Skeletal muscle satellite cell (primary cell): ENCODE data around the gene SLC13A3.

Source experiments
- H3K27me3 ChIP-seq: 2 replicates; pipeline ENCODE4 v1.7.0; 2013; ENCODE audit warnings: low read length; ENCODE audit not compliant: control insufficient read depth, insufficient read depth
- H3K36me3 ChIP-seq: 2 replicates; pipeline ENCODE4 v1.7.0; 2013; ENCODE audit warnings: mild to moderate bottlenecking, control low read depth, low read length; ENCODE audit not compliant: insufficient read depth
- H3K4me1 ChIP-seq: 2 replicates; pipeline ENCODE4 v1.7.0; 2013; ENCODE audit warnings: low read length; ENCODE audit not compliant: control insufficient read depth, insufficient read depth
- H3K4me2 ChIP-seq: 2 replicates; pipeline ENCODE4 v1.7.0; 2013; ENCODE audit warnings: mild to moderate bottlenecking, low read length
- H3K4me3 ChIP-seq: 2 replicates; pipeline ENCODE4 v1.7.0; 2013; ENCODE audit warnings: low read length
- H3K9ac ChIP-seq: 2 replicates; pipeline ENCODE4 v1.7.0; 2013; ENCODE audit warnings: mild to moderate bottlenecking, low read depth, low read length, moderate library complexity
- H3K9me3 ChIP-seq: replicated peaks from 2 replicates; pipeline ENCODE4 v1.7.0; 2013; ENCODE audit warnings: mild to moderate bottlenecking, control low read depth, low read length

SLC13A3 gene

DNA sequence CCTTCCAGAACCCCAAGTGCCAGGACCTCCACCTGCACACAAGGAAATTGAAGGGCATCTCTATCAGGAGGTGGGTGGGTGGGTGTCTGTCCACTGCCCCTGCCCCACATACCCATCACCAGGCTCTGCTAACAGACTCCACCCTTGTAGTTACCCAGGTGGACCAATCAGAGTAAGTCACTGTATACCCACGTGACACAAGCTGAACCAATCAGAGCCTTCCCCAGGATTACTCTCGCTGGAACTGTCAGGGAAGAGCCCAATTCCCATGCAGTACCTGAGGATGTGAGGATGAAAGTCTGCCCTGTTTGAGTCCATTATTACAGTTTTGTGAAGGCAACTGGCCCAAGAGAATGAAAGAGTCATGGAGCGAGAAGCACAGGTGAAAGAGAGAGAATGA, 105.0 kb downstream of the SLC13A3 start:
- Histone ChIP-seq H3K4me2 (no peak overlapping the region), H3K27me3 (peaks cover 42% of the 10 kb centered on the region), H3K36me3 (no peaks in the 10 kb centered on the region), H3K4me3 (no peak overlapping the region), H3K9me3 (no peaks in the 10 kb centered on the region), H3K9ac (no peak overlapping the region), H3K4me1 (no peaks in the 10 kb centered on the region)

DNA sequence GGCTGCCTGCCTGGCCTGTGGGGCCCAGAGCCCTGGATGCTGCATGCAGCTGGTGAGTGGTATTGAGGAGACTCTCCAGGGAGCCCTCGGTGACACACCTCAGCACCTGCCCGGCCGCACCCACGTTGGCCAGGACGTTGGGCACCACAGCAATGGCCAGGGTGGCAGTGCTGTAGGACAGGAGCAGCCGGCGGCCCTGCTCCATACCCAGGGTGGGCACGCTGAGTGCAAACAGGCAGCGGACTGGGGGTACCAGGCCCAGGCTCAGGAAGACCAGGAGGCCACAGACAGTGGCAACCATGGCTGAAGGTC, 105.5 kb downstream of the SLC13A3 start:
- Histone ChIP-seq H3K9ac (no peak overlapping the region), H3K9me3 (no peaks in the 10 kb centered on the region), H3K36me3 (no peaks in the 10 kb centered on the region), H3K4me1 (no peaks in the 10 kb centered on the region), H3K27me3 (peaks cover 47% of the 10 kb centered on the region), H3K4me3 (no peak overlapping the region), H3K4me2 (no peak overlapping the region)

DNA sequence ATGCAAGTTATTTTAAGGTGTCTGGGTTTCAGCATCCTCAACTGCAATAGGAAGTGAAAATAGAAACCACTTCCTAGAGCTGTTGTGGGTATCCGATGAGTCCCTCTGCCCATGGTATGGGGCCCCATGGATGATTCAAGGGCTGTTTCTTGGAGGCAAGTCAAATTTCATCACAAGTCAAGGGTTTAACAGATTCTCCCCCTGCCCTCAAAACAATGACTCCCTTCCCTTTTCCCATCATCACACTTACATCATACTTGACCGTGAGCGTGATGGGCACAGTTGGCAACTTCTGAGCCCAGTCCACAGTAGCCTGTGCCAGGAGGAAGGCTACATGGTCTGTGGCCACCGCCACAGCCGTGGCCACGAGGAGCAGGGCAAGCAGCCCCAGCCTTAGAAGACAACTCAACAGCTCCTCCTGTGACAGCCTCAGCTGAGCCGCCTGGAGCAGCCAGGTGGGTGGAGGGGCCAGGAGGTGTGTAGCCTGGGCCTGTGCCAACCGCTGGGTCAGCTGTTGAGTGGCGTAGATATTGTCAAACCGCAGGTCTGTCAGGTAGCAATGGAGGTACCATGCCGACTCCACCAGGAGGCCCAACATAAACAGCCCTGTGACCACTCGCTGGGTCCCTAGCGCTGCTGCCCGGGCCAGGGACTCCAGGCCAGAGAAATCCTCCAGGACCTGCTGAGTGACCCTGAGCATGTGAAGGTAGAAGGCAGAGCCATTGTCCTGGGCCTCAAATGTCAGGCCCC, 106.0 kb downstream of the SLC13A3 start:
- no peak overlapping the region for H3K4me3 ChIP-seq
- no peak overlapping the region for H3K4me2 ChIP-seq
- no peak overlapping the region for H3K9ac ChIP-seq
- no peaks in the 10 kb centered on the region for H3K4me1 ChIP-seq
- no peaks in the 10 kb centered on the region for H3K9me3 ChIP-seq
- H3K27me3 ChIP-seq: peaks cover 43% of the 10 kb centered on the region
- H3K36me3 ChIP-seq: no peaks in the 10 kb centered on the region

DNA sequence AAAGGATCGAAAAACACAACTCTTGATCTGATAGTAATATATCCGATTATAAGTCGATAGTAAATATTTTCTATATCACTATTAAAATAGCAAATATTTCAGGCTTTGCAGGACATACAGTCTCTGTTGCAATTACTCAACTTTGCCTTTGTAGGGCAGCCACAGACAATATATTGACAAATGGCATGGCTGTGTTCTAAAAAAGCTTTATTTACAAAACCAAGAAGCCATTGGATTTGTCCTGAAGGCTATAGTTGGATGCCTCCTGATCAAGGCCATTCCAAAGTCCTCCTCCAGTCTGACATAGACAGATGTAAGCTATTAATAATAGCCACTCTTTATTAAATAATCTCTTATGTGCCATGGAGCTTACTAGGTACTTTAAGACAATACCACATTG, 106.7 kb downstream of the SLC13A3 start:
- H3K36me3 ChIP-seq: no peaks in the 10 kb centered on the region
- H3K4me3 ChIP-seq: no peak overlapping the region
- no peak overlapping the region for H3K9ac ChIP-seq
- peaks cover 44% of the 10 kb centered on the region for H3K27me3 ChIP-seq
- H3K4me1 ChIP-seq: no peaks in the 10 kb centered on the region
- H3K9me3 ChIP-seq: no peaks in the 10 kb centered on the region
- no peak overlapping the region for H3K4me2 ChIP-seq

DNA sequence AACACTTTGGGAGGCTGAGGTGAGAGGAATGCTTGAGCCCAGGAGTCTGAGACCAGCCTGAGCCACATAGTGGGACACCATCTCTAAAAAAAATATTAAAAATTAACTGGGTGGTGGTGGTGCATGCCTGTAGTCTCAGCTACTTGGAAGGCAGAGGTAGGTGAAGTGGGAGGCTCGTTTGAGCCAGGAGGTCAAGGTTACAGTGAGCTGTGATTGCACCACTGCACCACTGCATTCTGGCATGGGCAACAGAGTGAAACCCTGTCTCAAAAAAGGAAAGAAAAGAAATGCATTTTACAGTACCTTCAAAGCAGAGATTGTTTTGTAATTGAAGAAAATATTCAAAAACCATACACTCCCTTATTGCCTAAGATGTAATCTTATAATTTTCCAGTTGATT, 107.3 kb downstream of the SLC13A3 start:
- Histone ChIP-seq H3K4me3 (no peak overlapping the region), H3K36me3 (no peaks in the 10 kb centered on the region), H3K4me2 (no peak overlapping the region), H3K27me3 (peaks cover 46% of the 10 kb centered on the region), H3K9me3 (no peaks in the 10 kb centered on the region), H3K9ac (no peak overlapping the region), H3K4me1 (no peaks in the 10 kb centered on the region)

DNA sequence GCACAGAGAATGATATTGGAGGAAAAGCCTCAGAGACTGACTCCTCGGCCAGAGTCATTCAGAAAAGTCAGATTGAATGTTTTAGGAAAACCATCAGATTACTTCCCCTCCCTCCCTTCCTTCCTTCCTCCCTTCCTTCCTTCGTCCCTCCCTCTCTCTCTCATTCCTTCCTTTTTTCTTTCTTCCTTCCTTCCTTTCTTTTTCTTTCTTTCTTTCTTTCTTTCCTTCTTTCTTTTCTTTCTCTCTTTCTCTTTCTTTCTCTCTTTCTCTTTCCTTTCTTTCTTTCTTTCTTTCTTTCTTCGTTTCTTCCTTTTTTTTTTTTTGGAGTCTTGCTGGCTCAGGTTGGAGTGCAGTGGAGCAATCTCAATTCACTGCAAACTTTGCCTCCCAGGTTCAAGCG, 108.2 kb downstream of the SLC13A3 start:
- H3K4me1 ChIP-seq: no peaks in the 10 kb centered on the region
- H3K36me3 ChIP-seq: no peaks in the 10 kb centered on the region
- peaks cover 50% of the 10 kb centered on the region for H3K27me3 ChIP-seq
- H3K4me3 ChIP-seq: no peak overlapping the region
- no peak overlapping the region for H3K4me2 ChIP-seq
- no peaks in the 10 kb centered on the region for H3K9me3 ChIP-seq
- no peak overlapping the region for H3K9ac ChIP-seq

DNA sequence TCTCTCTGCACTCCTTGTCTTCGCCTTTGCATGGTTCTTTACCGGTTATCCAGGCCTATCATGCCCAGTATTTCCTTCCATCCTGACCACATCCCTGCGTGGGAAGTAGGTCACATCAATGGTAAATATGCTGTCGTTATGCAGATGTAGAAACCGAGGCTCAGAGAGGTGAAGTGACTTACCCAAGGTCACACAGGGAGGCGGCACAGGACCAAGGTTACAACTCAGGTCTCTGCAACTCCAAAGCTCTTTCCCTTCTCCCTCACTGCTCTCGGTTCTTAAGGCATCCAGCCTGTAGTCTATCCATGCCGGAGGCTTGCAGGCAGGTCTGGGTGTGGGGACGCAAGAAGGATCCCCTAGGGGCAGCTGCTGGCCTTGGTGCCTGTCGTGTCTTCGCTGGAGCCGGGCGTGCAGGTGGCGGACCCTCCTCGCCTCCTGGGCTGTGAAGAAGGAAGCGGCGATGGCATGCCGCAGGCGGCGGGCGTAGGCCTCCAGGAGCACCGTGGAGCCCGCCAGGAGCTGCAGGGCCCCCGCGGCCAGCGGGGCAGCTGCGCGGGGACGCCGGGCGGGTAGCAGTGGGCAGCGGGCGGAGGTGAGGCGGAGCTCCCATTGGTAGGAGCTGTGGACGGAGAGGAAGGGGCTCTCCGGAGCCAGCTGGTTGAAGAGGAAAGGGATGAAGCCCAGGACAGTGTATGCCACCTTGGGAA, 109.9 kb downstream of the SLC13A3 start:
- Histone ChIP-seq H3K4me2 (no peak overlapping the region), H3K4me3 (no peak overlapping the region), H3K36me3 (no peaks in the 10 kb centered on the region), H3K27me3 (peaks cover 43% of the 10 kb centered on the region), H3K9ac (no peak overlapping the region), H3K9me3 (no peaks in the 10 kb centered on the region), H3K4me1 (no peaks in the 10 kb centered on the region)

DNA sequence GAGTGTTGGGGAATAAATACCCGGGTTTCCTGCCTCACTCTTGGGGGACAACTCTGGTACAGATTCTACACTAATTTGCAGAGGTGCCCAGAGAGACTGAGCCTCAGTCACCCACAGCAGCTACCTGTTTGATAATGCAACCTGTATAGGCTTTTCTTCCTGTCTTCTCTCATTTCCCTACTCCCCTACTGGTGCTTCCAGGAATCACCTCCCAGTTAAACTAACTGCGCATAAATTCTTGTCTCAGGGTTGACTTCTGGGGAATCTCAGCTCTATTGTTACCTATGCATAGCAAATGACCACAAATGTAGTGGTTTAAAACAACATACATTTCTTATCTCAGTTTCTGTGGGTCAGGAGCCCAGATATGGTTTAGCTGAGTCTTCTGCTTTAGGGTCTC, 112.1 kb downstream of the SLC13A3 start:
- no peaks in the 10 kb centered on the region for H3K36me3 ChIP-seq
- no peaks in the 10 kb centered on the region for H3K9me3 ChIP-seq
- no peak overlapping the region for H3K9ac ChIP-seq
- no peak overlapping the region for H3K4me2 ChIP-seq
- H3K27me3 ChIP-seq: peaks cover 36% of the 10 kb centered on the region
- H3K4me3 ChIP-seq: no peak overlapping the region
- H3K4me1 ChIP-seq: no peaks in the 10 kb centered on the region

DNA sequence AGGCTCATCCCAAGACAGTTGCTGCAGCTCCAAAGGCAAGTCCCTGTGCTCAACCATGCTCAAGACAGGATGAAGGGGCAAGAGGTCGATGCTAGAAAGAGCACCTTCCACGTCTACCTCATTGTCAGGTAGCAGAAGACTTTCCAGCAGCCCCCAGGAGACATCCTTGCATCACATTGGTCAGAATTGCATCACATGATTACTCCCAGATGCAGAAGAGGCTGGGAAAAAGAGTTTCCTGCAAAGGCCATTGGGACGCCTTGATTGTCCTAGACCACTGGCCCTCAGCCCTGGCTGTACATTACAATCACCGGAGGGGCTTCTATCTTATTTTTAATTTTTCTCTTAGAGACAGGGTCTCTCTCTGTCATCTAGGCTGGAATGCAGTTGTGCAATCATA, 120.6 kb downstream of the SLC13A3 start:
- no peaks in the 10 kb centered on the region for H3K4me1 ChIP-seq
- no peaks in the 10 kb centered on the region for H3K9me3 ChIP-seq
- peaks cover 5% of the 10 kb centered on the region for H3K27me3 ChIP-seq

DNA sequence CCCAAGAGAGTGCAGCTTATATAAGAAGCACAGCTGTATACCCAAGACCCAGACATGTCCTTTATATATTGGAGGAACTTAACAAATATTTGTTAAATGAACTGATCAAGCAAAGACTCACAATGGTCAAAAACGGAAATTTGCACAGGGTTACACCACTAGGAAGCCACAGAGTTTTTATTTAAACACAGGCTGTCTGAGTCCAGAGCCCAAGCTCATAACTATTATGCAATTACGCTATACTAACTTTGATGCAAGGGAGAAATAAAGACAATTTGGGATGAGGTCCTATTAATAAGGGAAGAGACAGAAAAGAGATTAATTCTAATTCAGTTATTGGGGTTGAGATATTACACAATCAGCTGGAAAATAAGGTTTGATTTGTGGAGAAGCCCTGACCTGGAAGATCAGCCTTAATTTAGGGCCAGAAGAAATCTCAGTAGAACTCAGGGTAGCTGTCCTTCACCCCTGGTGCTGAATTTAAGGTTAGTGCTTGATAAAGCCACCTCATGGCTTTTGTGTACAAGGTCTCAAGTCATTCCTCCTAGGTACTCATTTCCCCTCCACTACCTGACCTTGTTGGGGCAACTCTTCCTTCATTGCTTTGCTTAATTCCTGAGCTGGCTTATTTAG, 127.4 kb downstream of the SLC13A3 start:
- Histone ChIP-seq H3K27me3 (no peaks in the 10 kb centered on the region), H3K9me3 (no peaks in the 10 kb centered on the region), H3K36me3 (no peaks in the 10 kb centered on the region), H3K4me3 (no peak overlapping the region), H3K4me2 (no peak overlapping the region), H3K4me1 (no peaks in the 10 kb centered on the region), H3K9ac (no peak overlapping the region)

More for the DNA sequence above, 120.6 kb downstream of the SLC13A3 start:
- Histone ChIP-seq H3K4me3 (no peak overlapping the region), H3K4me2 (no peak overlapping the region), H3K9ac (no peak overlapping the region), H3K36me3 (no peaks in the 10 kb centered on the region)

DNA sequence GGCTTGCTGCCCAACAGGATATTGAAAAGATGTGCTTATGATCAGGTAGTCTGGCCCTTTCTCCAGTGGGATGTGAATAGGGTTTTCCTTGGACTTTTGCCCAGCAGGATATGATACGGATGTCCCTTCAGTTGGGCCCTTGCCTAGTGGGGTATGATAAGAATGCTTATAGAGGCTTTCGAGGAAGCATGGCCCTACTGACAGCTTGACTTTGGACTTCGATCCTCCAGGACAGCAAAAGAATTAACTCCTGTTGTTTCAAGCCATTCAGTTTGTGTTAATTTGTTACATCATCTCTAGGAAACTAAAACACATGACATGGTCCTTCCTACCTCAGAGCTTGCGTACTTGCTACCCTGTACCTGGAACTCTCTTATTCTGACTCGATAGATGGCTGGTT, 128.2 kb downstream of the SLC13A3 start:
- Histone ChIP-seq H3K27me3 (no peaks in the 10 kb centered on the region), H3K9me3 (no peaks in the 10 kb centered on the region), H3K4me2 (no peak overlapping the region), H3K4me3 (no peak overlapping the region), H3K36me3 (no peaks in the 10 kb centered on the region), H3K9ac (no peak overlapping the region), H3K4me1 (no peaks in the 10 kb centered on the region)
